Neural cell (in vitro differentiated cells): ENCODE results near the gene TMEM255B.

Experiments
- EP300 ChIP-seq: fragments of 450-650 bp; conservative IDR thresholded peaks from 2 replicates; pipeline ENCODE4 v1.6.1; 2014; ENCODE audit warnings: antibody characterized with exemption, mild to moderate bottlenecking, moderate library complexity; ENCODE audit not compliant: poor library complexity, severe bottlenecking
- POLR2AphosphoS5 ChIP-seq: IDR thresholded peaks from 2 replicates; pipeline ENCODE4 v1.6.1; 2012
- RAD21 ChIP-seq: fragments of 450-650 bp; conservative IDR thresholded peaks from 2 replicates; pipeline ENCODE4 v1.6.1; 2014; ENCODE audit warnings: antibody characterized with exemption, mild to moderate bottlenecking, moderate library complexity
- TF ChIP-seq, protein P1 (sequence below): fragments of 450-650 bp; IDR thresholded peaks from 2 replicates; pipeline ENCODE4 v1.5.1; 2014; ENCODE audit warnings: antibody characterized with exemption, mild to moderate bottlenecking, moderate library complexity; ENCODE audit not compliant: poor library complexity, severe bottlenecking

DNA sequence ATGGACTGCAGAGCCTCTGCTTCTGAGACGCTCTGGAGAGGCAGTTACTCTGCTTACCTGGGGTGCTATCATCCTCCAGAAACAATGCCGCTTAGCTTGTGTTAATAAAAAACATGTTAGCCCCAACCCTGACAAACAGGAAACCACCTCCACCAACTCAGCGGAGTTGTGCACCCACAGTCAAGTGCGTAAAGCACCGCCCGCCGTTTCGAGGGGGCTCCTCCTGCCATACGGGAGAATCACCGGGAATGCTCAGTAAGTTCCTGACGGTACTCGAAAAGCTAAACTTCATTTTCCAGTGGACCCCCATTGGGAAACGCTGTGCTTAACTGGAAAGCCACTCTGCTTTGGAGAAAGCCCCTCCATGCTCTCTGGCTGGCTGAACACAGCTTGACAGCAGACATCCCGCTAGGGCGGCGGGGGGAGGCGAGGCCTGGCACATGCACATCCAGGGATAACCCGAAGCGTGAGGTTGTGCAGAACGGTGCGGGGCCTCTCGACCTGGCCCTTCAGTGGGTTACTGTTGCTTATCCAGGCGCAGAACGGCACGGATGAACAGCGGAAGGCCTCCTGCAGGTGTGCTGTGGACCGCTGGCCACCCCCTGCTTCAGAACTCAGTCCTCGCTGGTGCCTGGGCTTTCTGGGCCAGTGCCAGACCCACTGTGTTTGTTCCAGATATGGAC, 87.8 kb downstream of the TMEM255B start:
- TF ChIP-seq, protein P1, sequence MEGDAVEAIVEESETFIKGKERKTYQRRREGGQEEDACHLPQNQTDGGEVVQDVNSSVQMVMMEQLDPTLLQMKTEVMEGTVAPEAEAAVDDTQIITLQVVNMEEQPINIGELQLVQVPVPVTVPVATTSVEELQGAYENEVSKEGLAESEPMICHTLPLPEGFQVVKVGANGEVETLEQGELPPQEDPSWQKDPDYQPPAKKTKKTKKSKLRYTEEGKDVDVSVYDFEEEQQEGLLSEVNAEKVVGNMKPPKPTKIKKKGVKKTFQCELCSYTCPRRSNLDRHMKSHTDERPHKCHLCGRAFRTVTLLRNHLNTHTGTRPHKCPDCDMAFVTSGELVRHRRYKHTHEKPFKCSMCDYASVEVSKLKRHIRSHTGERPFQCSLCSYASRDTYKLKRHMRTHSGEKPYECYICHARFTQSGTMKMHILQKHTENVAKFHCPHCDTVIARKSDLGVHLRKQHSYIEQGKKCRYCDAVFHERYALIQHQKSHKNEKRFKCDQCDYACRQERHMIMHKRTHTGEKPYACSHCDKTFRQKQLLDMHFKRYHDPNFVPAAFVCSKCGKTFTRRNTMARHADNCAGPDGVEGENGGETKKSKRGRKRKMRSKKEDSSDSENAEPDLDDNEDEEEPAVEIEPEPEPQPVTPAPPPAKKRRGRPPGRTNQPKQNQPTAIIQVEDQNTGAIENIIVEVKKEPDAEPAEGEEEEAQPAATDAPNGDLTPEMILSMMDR = no peak
- no peak for TF ChIP-seq POLR2AphosphoS5
- no peak for TF ChIP-seq RAD21
- TF ChIP-seq EP300 = no peak
